Endothelial cell of umbilical vein (primary cell): ENCODE results near the gene SLC26A2.

Experiments used
- CTCF ChIP-seq, 2 donors: IDR thresholded peaks; 1 replicate in 1 of 2; 2 replicates in 1 of 2; pipeline ENCODE4 v1.5.1; 2011; ENCODE audit warnings: low read length in 2 of 2, mild to moderate bottlenecking in 2 of 2, moderate library complexity in 2 of 2, control low read depth in 1 of 2, inconsistent platforms in 1 of 2, low read depth in 1 of 2; ENCODE audit not compliant: insufficient read depth in 1 of 2; ENCODE audit errors: extremely low read depth in 1 of 2
- EZH2 ChIP-seq: IDR thresholded peaks from 2 replicates; pipeline ENCODE4 v1.6.1; 2012; ENCODE audit warnings: borderline replicate concordance, low read depth, mild to moderate bottlenecking, moderate library complexity, low read length, inconsistent platforms; ENCODE audit not compliant: severe bottlenecking
- JUN ChIP-seq: IDR thresholded peaks from 2 replicates; pipeline ENCODE4 v1.6.1; 2011; ENCODE audit warnings: borderline replicate concordance, low read depth; ENCODE audit not compliant: insufficient read length, insufficient read depth
- MAX ChIP-seq: IDR thresholded peaks from 2 replicates; pipeline ENCODE4 v1.6.1; 2011; ENCODE audit not compliant: insufficient read depth, insufficient read length
- MYC ChIP-seq: IDR thresholded peaks from one replicate; pipeline ENCODE4 v1.6.1; 2011; ENCODE audit warnings: mild to moderate bottlenecking, low read depth, low read length
- POLR2A ChIP-seq: IDR thresholded peaks from 2 replicates; pipeline ENCODE4 v1.6.1; 2012; ENCODE audit warnings: low read depth, mild to moderate bottlenecking, control low read depth, low read length
- POLR2AphosphoS5 ChIP-seq: IDR thresholded peaks from 2 replicates; pipeline ENCODE4 v1.6.1; 2012; ENCODE audit warnings: low read depth, mild to moderate bottlenecking, control low read depth, low read length, moderate library complexity; ENCODE audit not compliant: insufficient read depth

DNA sequence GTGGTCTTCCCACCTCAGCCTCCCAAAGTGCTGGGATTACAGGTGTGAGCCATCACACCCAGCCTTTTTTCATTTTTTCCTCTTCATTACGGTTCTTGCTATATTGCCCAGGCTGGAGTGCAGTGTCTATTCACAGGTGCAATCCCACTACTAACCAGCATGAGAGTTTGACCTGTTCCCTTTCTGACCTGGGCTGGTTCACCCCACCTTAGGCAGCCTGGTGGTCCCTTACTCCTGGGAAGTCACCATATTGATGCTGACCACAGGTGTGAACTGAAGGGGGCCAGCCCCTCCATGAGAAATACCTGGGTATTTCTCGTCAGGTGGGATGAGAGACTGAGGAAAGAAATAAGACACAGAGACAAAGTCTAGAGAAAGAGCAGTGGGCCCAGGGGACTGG lies 18.4 kb upstream of the SLC26A2 start:
- TF ChIP-seq MAX (no peak), CTCF (IDR thresholded peaks at IDR 0.05; ENCODE audit: extremely low read depth in 1 of 2, insufficient read depth in 1 of 2, low read depth in 1 of 2, low read length in 2 of 2) (no peak), JUN (no peak), MYC (no peak), EZH2 (no peak), POLR2A (no peak), POLR2AphosphoS5 (no peak)
